PC-9 (cell line): ENCODE results near the gene IFITM10. TPM values are rescaled to one million over a fixed set of nuclear protein-coding genes. Genes with fewer than 3 reads are reported as not detected.

ENCODE experiments used
- BruUV-seq: library from RNA; stranded (reverse); fragments of 400-500 nt; replicated peaks from 2 replicates; lab custom pipeline; 2021; lab: Mats Ljungman, UMichigan
- CTCF ChIA-PET: fragments of 300-600 bp; sonication (Branson Sonifier 250); formaldehyde crosslinking; loops from one replicate; lab custom pipeline; 2022; ENCODE audit warnings: antibody characterized with exemption; lab: Charles Lee
- POLR2A ChIA-PET: fragments of 300-600 bp; sonication (Branson Sonifier 250); formaldehyde crosslinking; loops from one replicate; lab custom pipeline; 2022; ENCODE audit warnings: antibody characterized with exemption; ENCODE audit not compliant: unreplicated experiment; lab: Charles Lee
- DNase-seq, 2 experiments: peaks; one replicate each; pipeline versions ENCODE4 v3.0.0 to v3.0.0-alpha.2; 2015 to 2022; ENCODE audit warnings: mixed read lengths in 1 of 2
- H2AFZ ChIP-seq: fragments of 200-600 bp; sonication (generic); 2 replicates; pipeline ENCODE4 v1.8.1; 2017; ENCODE audit warnings: antibody characterized with exemption
- H3F3A ChIP-seq: fragments of 200-600 bp; sonication (generic); 2 replicates; pipeline ENCODE4 v1.8.1; 2017; ENCODE audit warnings: antibody characterized with exemption, mild to moderate bottlenecking, low read depth; ENCODE audit not compliant: insufficient read depth
- H3K27ac ChIP-seq: fragments of 200-600 bp; sonication (generic); 2 replicates; pipeline ENCODE4 v1.6.1; 2016; ENCODE audit warnings: mixed run types
- H3K27me3 ChIP-seq: fragments of 200-600 bp; sonication (generic); 2 replicates; pipeline ENCODE4 v1.6.1; 2016; ENCODE audit warnings: low read depth, mixed run types; ENCODE audit not compliant: insufficient read depth
- H3K36me3 ChIP-seq: fragments of 200-600 bp; sonication (generic); 2 replicates; pipeline ENCODE4 v1.6.1; 2016; ENCODE audit warnings: low read depth, mixed run types
- H3K4me1 ChIP-seq: fragments of 200-600 bp; sonication (generic); replicated peaks from 2 replicates; pipeline ENCODE4 v1.6.1; 2016; ENCODE audit warnings: mixed run types; ENCODE audit not compliant: insufficient read depth
- H3K4me2 ChIP-seq: fragments of 200-600 bp; sonication (generic); 2 replicates; pipeline ENCODE4 v1.6.1; 2017; ENCODE audit warnings: mixed run types
- H3K4me3 ChIP-seq: fragments of 200-600 bp; sonication (generic); 2 replicates; pipeline ENCODE4 v1.6.1; 2016; ENCODE audit warnings: mixed run types
- H3K79me2 ChIP-seq: fragments of 200-600 bp; sonication (generic); 2 replicates; pipeline ENCODE4 v1.6.1; 2017; ENCODE audit warnings: low read depth, mixed run types
- H3K9me2 ChIP-seq: fragments of 200-600 bp; sonication (generic); 2 replicates; pipeline ENCODE4 v1.8.1; 2017; ENCODE audit warnings: mild to moderate bottlenecking; ENCODE audit not compliant: insufficient read depth
- H3K9me3 ChIP-seq: fragments of 200-600 bp; sonication (generic); 2 replicates; pipeline ENCODE4 v1.8.1; 2016; ENCODE audit warnings: low read depth; ENCODE audit not compliant: insufficient read depth
- H4K20me1 ChIP-seq: fragments of 200-600 bp; sonication (generic); 2 replicates; pipeline ENCODE4 v1.8.1; 2017; ENCODE audit not compliant: insufficient read depth
- EZH2 ChIP-seq: fragments of 200-600 bp; sonication (generic); IDR thresholded peaks from 2 replicates; pipeline ENCODE4 v1.8.0; 2017; ENCODE audit warnings: antibody characterized with exemption, low read depth
- intact Hi-C: fragments of 100-400 bp; cut with micrococcal nuclease; formaldehyde crosslinking; loops from one replicate; pipeline ENCODE4 v1.10.0; 2022; ENCODE audit not compliant: unreplicated experiment
- total RNA-seq: library from RNA; stranded (reverse); gene quantifications from 2 replicates; pipeline ENCODE4 v1.2.3, GENCODE V29; 2021
- TF ChIP-seq, protein P1 (sequence below): fragments of 200-600 bp; sonication (generic); conservative IDR thresholded peaks from 2 replicates; pipeline ENCODE4 v1.6.1; 2017; ENCODE audit warnings: mixed run types, antibody characterized with exemption, mild to moderate bottlenecking, moderate library complexity

The IFITM10 gene
- total RNA-seq, 1 experiment from 2014 or later = 5.5 TPM

DNA sequence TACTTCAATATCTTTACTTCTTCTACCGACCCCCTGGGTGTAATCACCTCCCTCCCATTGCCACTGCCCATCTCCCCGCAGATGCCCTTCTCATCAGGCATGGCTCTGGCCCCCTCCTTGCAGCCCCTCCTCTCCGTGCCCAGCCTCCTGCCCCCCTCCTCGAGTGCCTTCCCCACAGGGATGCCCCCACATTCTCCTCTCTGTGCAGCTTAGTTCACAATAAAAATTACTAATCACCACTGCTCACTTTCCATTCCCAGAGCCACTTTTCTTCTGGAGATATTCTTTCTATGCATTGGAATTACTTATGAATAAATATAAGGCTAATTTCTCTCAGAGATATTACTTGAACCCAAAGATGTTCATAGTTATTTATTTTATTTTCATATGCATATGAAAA, 22.1 kb downstream of the IFITM10 start:
- POLR2A ChIA-PET = no interaction called here
- TF ChIP-seq, protein P1, sequence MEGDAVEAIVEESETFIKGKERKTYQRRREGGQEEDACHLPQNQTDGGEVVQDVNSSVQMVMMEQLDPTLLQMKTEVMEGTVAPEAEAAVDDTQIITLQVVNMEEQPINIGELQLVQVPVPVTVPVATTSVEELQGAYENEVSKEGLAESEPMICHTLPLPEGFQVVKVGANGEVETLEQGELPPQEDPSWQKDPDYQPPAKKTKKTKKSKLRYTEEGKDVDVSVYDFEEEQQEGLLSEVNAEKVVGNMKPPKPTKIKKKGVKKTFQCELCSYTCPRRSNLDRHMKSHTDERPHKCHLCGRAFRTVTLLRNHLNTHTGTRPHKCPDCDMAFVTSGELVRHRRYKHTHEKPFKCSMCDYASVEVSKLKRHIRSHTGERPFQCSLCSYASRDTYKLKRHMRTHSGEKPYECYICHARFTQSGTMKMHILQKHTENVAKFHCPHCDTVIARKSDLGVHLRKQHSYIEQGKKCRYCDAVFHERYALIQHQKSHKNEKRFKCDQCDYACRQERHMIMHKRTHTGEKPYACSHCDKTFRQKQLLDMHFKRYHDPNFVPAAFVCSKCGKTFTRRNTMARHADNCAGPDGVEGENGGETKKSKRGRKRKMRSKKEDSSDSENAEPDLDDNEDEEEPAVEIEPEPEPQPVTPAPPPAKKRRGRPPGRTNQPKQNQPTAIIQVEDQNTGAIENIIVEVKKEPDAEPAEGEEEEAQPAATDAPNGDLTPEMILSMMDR = no peak
- no peak for TF ChIP-seq EZH2
- Histone ChIP-seq H3K27me3 (peaks cover 21% of the 10 kb centered on the region; the same call in 1 of the 2 replicates), H3K4me1 (no peaks in the 10 kb centered on the region), H2AFZ (no peak overlapping the region), H3K27ac (no peak overlapping the region), H3F3A (peaks cover 10% of the 10 kb centered on the region; the same call in 1 of the 2 replicates), H4K20me1 (no peaks in the 10 kb centered on the region), H3K36me3 (no peaks in the 10 kb centered on the region), H3K4me2 (no peak overlapping the region), H3K79me2 (no peaks in the 10 kb centered on the region), H3K9me2 (no peaks in the 10 kb centered on the region), H3K4me3 (no peak overlapping the region), H3K9me3 (no peaks in the 10 kb centered on the region)
- CTCF ChIA-PET = no interaction called here
- intact Hi-C loops = no loop called here
- DNase-seq = no peak
- BruUV-seq = no TSS peak

DNA sequence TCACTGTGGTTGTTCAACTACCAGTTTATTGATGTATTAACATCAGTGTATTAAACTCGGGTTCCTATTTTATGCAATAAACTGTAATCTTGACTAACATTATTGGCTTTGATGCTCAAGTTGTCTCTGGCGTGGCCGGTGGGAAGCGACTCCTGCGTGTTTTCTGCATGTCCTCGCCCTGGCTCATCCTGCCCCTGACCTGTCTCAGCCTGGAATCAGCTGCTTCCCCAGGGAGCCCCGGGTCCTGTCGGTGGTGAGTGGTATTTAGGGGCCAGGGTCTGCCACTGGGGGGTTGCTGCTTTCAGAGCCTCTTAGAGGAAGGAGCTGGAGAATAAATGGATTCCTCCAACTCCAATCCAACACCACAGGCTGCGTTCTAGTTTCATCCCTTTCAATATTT, 22.5 kb downstream of the IFITM10 start:
- Histone ChIP-seq H3K36me3 (no peaks in the 10 kb centered on the region), H3K79me2 (no peaks in the 10 kb centered on the region), H3F3A (peaks cover 10% of the 10 kb centered on the region; the same call in 1 of the 2 replicates), H3K9me3 (no peaks in the 10 kb centered on the region), H3K4me1 (no peaks in the 10 kb centered on the region), H4K20me1 (no peaks in the 10 kb centered on the region), H3K27ac (no peak overlapping the region), H3K27me3 (peaks cover 21% of the 10 kb centered on the region; the same call in 1 of the 2 replicates), H3K9me2 (no peaks in the 10 kb centered on the region), H3K4me3 (no peak overlapping the region), H3K4me2 (no peak overlapping the region), H2AFZ (no peak overlapping the region)
- POLR2A ChIA-PET = no interaction called here
- intact Hi-C loops = no loop called here
- BruUV-seq = no TSS peak
- CTCF ChIA-PET = no interaction called here
- TF ChIP-seq EZH2 = no peak
- no peak for DNase-seq

DNA sequence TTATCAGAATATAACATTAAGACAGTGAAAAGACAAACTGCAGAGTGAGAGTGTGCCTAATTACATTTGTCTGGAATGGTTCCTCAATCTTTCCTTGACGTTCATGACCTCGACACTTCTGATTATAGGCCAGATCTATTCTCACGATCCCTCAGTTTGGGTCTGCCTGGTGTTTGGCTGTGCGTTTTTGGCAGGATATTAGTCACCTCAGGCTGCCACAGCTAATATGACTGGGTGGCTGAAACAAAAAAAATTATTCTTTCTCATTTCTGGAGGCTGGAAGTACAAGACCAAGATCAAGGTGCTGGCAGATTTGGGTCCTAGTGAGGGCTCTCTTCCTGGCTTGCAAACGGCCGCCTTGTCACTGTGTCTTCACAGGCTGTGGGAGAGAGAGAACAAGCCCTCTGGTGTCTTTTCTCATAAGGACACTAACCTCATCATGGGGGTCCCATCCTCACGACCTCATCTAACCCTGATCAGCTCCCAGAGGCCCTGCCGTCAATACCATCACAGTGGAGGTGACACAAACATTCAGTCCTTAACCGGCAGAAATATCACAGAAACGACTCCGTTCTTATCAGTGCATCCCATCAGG, 23.2 kb downstream of the IFITM10 start:
- H3K27me3 ChIP-seq = peaks cover 21% of the 10 kb centered on the region; the same call in 1 of the 2 replicates
- ChIA-PET POLR2A (no interaction called here), CTCF (no interaction called here)
- H3K27ac ChIP-seq = no peak overlapping the region
- no peak overlapping the region for H3K4me3 ChIP-seq
- peaks cover 10% of the 10 kb centered on the region; the same call in 1 of the 2 replicates for H3F3A ChIP-seq
- no peaks in the 10 kb centered on the region for H4K20me1 ChIP-seq
- no peaks in the 10 kb centered on the region for H3K36me3 ChIP-seq
- no peak overlapping the region for H3K4me2 ChIP-seq
- no TSS peak for BruUV-seq
- no peaks in the 10 kb centered on the region for H3K4me1 ChIP-seq
- H2AFZ ChIP-seq = no peak overlapping the region
- no peaks in the 10 kb centered on the region for H3K9me2 ChIP-seq
- TF ChIP-seq EZH2 = no peak
- TF ChIP-seq, protein P1 = no peak
- H3K9me3 ChIP-seq = no peaks in the 10 kb centered on the region
- no peaks in the 10 kb centered on the region for H3K79me2 ChIP-seq
- intact Hi-C loops = no loop called here
- DNase-seq = no peak

DNA sequence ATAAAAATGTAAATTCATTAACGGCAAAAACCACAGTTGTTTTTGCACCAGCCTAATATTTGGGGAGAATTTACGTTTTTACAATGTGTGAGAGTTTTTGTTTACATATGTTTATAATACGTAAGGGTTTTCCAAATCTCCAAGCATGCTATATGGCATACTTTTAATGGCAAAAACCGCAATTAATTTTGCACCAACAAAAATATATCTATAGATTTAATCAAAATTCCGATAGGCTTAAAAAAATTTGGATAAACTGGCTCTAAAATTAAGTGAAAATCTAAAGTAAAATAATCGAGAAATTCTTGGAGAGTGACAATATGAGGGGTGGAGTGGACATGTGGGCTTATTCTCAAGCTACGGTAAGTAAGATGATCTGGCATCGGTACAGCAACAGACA, 30.6 kb downstream of the IFITM10 start:
- Histone ChIP-seq H3K9me2 (no peaks in the 10 kb centered on the region), H3K79me2 (no peaks in the 10 kb centered on the region), H4K20me1 (no peaks in the 10 kb centered on the region), H3K27me3 (no peaks in the 10 kb centered on the region), H3F3A (no peaks in the 10 kb centered on the region), H3K4me3 (no peak overlapping the region), H3K4me2 (no peak overlapping the region), H2AFZ (no peak overlapping the region), H3K27ac (no peak overlapping the region), H3K36me3 (no peaks in the 10 kb centered on the region), H3K9me3 (no peaks in the 10 kb centered on the region), H3K4me1 (no peaks in the 10 kb centered on the region)
- BruUV-seq = no TSS peak
- CTCF ChIA-PET = no interaction called here
- TF ChIP-seq EZH2 = no peak
- TF ChIP-seq, protein P1 = no peak
- intact Hi-C loops = no loop called here
- DNase-seq = no peak
- POLR2A ChIA-PET = no interaction called here
